ENCODE data around the gene NPHP4.
"Not testable (repeated sequence)": the region's sequence is repeated elsewhere in the genome, so short reads cannot be mapped to it uniquely, and the experiment has no call there.

- TF ChIP-seq, protein P1, sequence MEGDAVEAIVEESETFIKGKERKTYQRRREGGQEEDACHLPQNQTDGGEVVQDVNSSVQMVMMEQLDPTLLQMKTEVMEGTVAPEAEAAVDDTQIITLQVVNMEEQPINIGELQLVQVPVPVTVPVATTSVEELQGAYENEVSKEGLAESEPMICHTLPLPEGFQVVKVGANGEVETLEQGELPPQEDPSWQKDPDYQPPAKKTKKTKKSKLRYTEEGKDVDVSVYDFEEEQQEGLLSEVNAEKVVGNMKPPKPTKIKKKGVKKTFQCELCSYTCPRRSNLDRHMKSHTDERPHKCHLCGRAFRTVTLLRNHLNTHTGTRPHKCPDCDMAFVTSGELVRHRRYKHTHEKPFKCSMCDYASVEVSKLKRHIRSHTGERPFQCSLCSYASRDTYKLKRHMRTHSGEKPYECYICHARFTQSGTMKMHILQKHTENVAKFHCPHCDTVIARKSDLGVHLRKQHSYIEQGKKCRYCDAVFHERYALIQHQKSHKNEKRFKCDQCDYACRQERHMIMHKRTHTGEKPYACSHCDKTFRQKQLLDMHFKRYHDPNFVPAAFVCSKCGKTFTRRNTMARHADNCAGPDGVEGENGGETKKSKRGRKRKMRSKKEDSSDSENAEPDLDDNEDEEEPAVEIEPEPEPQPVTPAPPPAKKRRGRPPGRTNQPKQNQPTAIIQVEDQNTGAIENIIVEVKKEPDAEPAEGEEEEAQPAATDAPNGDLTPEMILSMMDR (conservative IDR thresholded peaks at IDR 0.05; ENCODE audit: low read length), result not testable (repeated sequence)
- not testable (repeated sequence) for TF ChIP-seq EZH2phosphoT487 (IDR thresholded peaks at IDR 0.05; ENCODE audit: borderline replicate concordance, low read depth, low read length)
These were observed 138.4 kb downstream of the NPHP4 start for GRCh38 chr1:5853858-5854257.
